NCI-H128 (cell line): ENCODE data around the gene RAPGEF6.
"Not testable (repeated sequence)": the region's sequence is repeated elsewhere in the genome, so short reads cannot be mapped to it uniquely, and the experiment has no call there.

ENCODE experiments used
- DNase-seq: peaks from one replicate; lab custom pipeline; 2025; ENCODE audit not compliant: unreplicated experiment; lab: John Stamatoyannopoulos, UW

Gene RAPGEF6

DNA sequence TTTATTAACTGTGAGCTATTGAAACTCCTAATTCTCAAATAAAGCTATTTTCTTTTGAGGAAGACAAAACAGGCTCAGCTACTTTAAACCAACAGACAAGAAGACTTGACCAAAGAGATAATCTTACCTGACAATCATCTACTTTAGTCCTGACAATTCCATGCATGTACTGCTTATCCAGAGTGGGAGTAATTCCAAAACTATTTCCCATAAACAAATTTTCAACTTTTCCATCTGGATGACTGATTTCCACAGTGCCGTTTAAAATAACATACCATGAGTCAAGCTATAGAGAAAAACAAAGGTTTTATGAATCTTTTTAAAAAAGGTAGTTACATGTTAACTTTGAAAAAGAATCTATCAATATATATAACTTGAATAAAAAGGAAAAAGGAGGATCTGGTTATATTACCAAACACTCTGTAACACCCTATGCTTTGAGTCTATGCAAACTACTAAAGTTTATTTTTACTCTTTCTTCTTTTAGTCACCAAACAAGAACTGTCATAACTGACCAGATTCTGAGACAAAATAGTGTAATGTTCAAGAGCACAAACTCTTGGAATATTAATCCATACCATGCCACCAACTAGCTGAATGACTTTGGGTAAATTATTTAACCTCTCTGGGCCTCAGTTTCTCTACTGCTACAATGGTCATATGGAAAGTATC, 129.7 kb downstream of the RAPGEF6 start:
- DNase-seq: no peak

GRCh38 chr5:131496400-131496713, 138.7 kb downstream of the RAPGEF6 start:
- DNase-seq: no peak

- no peak for DNase-seq
Observed at GRCh38 chr5:131495536-131496399, 139.3 kb downstream of the RAPGEF6 start.

- DNase-seq: no peak
Observed at GRCh38 chr5:131491749-131492148, 143.3 kb downstream of the RAPGEF6 start.

DNA sequence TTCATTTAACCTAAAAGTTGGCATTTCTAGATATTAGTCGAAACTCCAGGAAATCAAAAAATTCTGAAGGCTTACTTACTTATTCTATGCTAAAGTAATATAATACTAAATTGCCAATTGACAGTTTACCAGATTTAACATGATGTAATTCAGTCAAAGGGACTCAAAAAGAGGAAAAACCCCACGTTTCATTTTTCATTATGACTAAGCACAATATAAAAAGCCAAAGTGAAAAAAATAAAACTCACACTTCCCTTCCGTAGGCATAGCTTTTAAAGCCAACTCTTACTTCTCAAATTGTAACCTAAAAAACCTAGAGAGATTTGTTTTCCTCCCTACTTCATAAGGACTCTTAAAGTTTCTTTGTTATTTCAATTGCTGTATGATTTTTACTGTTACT, 146.6 kb downstream of the RAPGEF6 start:
- DNase-seq: no peak

GRCh38 chr5:131487371-131487770, 147.7 kb downstream of the RAPGEF6 start:
- DNase-seq: not testable (repeated sequence)

- DNase-seq: no peak
Observed at GRCh38 chr5:131482617-131483016, 152.4 kb downstream of the RAPGEF6 start.

DNA sequence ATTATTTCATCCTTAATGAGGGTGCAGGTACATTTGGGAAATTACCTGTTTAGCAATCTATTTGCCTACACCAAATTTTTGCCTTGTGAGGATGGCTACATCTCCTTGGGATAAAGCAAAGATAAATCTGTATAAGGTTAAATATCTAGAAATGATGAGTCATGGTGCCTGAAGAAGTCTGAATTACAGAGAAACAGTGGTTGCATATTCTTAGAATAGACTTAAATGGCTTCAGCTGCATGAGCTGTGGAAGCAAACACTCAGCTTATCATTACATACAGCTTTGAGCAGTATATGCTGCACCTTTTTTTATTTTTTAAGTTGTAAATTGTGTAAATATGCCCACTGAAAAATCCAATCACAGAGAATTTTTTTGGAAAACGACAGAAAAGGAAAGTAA, 153.5 kb downstream of the RAPGEF6 start:
- DNase-seq: no peak

GRCh38 chr5:131475541-131475941, 159.5 kb downstream of the RAPGEF6 start:
- DNase-seq: no peak

GRCh38 chr5:131473731-131474130, 161.3 kb downstream of the RAPGEF6 start:
- no peak for DNase-seq

DNA sequence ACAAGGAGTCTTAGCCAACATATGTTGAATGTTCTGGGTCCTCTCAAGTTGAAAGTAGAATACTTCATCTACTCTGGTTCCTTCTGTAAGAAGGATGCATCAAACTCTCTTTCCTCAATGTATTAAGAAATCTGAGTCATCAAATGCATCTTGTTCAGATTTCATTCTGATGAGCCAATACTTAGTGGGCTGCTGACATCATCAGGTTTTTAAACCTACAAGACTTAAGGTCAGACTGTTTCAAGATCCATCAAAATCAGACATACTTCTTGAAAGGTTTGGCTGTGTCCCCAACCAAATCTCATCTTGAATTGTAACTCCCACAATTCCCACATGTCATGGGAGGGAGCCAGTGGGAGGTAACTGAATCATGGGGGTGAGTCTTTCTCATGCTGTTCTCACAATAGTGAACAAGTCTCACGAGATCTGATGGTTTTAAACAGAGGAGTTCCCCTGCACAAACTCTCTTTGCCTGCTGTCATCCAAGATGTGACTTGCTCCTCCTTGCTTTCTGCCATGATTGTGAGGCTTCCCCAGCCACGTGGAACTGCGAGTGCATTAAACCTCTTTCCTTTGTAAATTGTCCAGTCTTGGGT, 168.8 kb downstream of the RAPGEF6 start:
- DNase-seq: no peak

- no peak for DNase-seq
Observed at GRCh38 chr5:131463656-131464055, 171.4 kb downstream of the RAPGEF6 start.

DNA sequence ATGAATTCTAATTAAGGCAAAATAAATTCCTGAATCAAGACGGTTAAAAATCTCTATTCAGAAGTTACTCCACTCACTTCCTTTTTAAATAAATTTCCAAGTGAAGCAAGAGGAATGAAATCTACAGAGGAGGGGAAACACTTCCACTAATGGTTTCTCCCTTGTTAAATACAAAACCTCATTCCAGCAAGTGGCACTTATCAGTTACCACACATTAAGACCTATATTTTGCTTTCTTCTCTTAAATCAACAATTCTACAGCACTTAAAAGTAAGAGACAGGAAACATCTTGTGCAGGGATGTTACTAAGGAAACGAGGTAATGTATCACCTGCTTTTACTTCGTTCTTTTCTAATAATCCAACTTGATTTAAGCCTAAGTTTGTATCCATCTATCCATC, 172.6 kb downstream of the RAPGEF6 start:
- DNase-seq: no peak

DNA sequence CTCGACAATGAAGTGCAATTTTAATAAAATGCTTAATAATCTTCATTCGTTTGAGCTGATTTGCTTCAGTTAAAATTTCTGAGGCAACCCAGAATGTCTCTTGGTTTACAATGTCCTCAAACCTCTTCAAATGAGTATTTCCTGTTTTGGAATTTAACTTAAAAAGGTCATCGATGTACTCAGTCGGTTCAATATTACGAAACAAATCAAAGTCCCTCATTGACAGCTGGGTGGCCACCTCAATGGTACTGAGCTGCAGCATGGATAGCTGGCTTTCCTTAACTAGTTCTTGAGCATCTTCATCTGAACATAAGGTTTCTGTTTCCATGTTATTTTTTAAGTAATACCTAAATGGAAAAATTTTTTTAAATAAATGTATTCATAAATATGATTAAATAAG, 173.3 kb downstream of the RAPGEF6 start:
- no peak for DNase-seq

GRCh38 chr5:131460867-131461572, 174.0 kb downstream of the RAPGEF6 start:
- DNase-seq: no peak

DNA sequence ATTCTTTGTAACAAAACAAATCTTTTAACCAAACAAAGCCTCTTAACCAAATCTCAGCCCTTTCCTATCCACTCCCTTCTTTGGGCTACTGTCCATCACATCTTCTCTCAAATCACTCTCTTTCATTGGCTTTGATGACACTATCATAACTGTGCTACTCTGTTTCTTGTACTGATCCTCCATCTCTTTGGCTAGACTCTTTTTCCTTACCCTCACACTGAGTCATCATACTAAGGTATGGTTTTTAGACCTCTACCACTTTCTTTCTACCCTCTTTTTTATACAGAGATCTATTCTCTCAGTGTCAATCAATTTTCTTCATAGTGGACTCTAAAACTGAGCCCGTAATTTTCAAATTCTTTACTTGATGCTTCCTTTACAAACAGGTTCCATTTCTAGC, 174.9 kb downstream of the RAPGEF6 start:
- DNase-seq: no peak

GRCh38 chr5:131459216-131459615, 175.8 kb downstream of the RAPGEF6 start:
- no peak for DNase-seq

GRCh38 chr5:131457193-131457592, 177.8 kb downstream of the RAPGEF6 start:
- no peak for DNase-seq

DNA sequence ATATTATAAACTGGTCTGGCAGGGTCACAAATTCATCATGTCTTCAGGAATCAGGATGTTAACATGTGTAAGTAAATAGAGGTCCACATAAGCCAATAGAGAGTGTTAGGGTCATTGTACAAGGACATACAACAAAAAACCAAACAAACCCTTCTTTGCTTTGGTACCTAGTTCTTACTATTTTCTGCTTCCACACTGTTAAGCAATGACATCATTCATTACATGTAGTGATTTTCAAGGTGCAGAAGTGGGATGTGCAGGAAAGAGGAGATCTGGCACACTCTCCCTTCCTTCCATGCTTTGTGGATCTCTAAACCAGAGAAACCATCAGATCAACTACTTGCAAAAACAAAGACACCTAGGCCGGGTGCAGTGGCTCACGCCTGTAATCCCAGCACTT, 184.1 kb downstream of the RAPGEF6 start:
- DNase-seq: no peak

DNA sequence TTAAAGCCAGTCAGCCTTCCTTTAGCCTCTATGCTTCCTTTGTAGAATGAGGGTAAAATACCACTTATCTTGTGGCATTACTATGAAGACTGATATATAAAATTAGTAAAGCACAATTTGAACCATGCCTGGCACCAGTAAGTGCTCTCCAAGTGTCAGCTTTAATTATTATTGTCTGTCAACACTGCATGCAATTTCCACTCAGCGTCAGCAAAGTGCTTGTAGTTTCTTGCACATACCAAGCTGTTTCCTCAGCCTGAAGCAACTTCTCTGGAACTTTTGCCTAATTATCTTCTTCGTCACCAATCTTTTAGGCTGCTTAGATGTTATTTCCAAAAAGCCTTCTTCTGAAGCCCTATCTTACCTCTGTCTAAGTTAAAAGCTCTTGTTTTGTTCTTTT, 193.8 kb downstream of the RAPGEF6 start:
- DNase-seq: no peak

GRCh38 chr5:131436081-131436480, 198.9 kb downstream of the RAPGEF6 start:
- no peak for DNase-seq

DNA sequence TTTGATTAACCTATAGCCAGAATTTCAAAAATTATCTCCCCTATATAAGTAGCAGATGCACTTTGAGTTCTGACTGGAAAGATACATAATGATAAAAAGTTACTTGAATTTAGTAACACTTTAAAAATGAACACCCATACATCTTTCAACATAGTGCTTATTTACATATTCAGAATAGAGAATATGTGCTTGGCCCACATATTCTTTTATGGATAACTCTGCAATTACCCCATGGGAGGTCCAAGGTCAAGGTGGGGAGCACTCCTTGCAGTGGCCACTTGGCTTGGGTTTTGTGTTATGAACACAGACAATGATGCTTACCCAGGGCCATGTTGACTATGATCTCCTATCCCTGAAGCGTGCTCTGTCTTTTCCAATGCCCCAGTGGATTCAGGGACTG, 201.9 kb downstream of the RAPGEF6 start:
- no peak for DNase-seq
